KMS-11 (cell line): ENCODE data around the gene SLC5A3.

ENCODE experiments used
- H2AFZ ChIP-seq: fragments of 200-600 bp; sonication (generic); 2 replicates; pipeline ENCODE4 v1.6.1; 2016; ENCODE audit warnings: antibody characterized with exemption, mixed run types, low read depth
- H3K27ac ChIP-seq: fragments of 200-600 bp; sonication (generic); 2 replicates; pipeline ENCODE4 v1.6.1; 2016; ENCODE audit warnings: mild to moderate bottlenecking, mixed run types
- H3K27me3 ChIP-seq: fragments of 200-600 bp; sonication (generic); 2 replicates; pipeline ENCODE4 v1.6.1; 2017; ENCODE audit warnings: mild to moderate bottlenecking, low read depth, mixed run types, moderate library complexity; ENCODE audit not compliant: insufficient read depth
- H3K36me3 ChIP-seq: fragments of 200-600 bp; sonication (generic); 2 replicates; pipeline ENCODE4 v1.6.1; 2017; ENCODE audit warnings: mild to moderate bottlenecking, mixed run types; ENCODE audit not compliant: insufficient read depth
- H3K4me1 ChIP-seq: fragments of 200-600 bp; sonication (generic); 2 replicates; pipeline ENCODE4 v1.6.1; 2016; ENCODE audit warnings: mild to moderate bottlenecking, low read depth, mixed run types; ENCODE audit not compliant: poor library complexity, severe bottlenecking
- H3K4me2 ChIP-seq: fragments of 200-600 bp; sonication (generic); 2 replicates; pipeline ENCODE4 v1.7.0; 2016; ENCODE audit warnings: mild to moderate bottlenecking, mixed run types
- H3K4me3 ChIP-seq: fragments of 200-600 bp; sonication (generic); IDR thresholded peaks from 2 replicates; pipeline ENCODE4 v1.6.1; 2017; ENCODE audit warnings: low read depth, low read length, mixed read lengths; ENCODE audit not compliant: insufficient read depth
- H3K79me2 ChIP-seq: fragments of 200-600 bp; sonication (generic); 2 replicates; pipeline ENCODE4 v1.6.1; 2016; ENCODE audit warnings: low read depth, mixed run types; ENCODE audit not compliant: insufficient read depth
- H3K9ac ChIP-seq: fragments of 200-600 bp; sonication (generic); 2 replicates; pipeline ENCODE4 v1.6.1; 2016; ENCODE audit warnings: mild to moderate bottlenecking, mixed run types
- H4K20me1 ChIP-seq: fragments of 200-600 bp; sonication (generic); 2 replicates; pipeline ENCODE4 v1.6.1; 2016; ENCODE audit warnings: mild to moderate bottlenecking, mixed run types; ENCODE audit not compliant: insufficient read depth
- TF ChIP-seq, protein P1 (sequence below): fragments of 200-600 bp; sonication (generic); conservative IDR thresholded peaks from 2 replicates; pipeline ENCODE4 v1.6.1; 2017; ENCODE audit warnings: low read depth, mild to moderate bottlenecking, antibody characterized with exemption, low read length, moderate library complexity, mixed read lengths

The SLC5A3 gene

DNA sequence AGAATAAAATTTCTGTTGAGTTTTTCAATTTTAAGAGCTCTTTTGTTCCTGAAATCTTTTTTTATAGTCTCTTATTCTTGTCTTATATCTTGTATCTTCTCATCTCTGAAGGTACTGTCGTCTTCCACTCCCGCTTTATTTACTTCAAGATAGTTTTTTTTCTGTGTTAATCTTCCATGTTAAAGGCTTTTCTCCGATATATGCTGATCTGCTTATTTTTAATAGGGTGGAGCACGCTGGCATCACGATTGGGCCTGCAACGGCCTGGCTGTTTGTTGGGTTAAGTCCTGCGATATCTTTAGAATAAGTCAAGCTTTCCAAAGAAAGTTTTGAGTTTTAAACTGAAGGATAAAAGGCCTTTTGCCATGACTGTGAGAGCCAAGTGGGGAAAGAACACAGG lies 35.7 kb downstream of the SLC5A3 start:
- no peak overlapping the region for H3K4me2 ChIP-seq
- H3K4me3 ChIP-seq = no peak overlapping the region
- H3K27ac ChIP-seq = no peak overlapping the region
- H3K27me3 ChIP-seq = no peaks in the 10 kb centered on the region
- TF ChIP-seq, protein P1, sequence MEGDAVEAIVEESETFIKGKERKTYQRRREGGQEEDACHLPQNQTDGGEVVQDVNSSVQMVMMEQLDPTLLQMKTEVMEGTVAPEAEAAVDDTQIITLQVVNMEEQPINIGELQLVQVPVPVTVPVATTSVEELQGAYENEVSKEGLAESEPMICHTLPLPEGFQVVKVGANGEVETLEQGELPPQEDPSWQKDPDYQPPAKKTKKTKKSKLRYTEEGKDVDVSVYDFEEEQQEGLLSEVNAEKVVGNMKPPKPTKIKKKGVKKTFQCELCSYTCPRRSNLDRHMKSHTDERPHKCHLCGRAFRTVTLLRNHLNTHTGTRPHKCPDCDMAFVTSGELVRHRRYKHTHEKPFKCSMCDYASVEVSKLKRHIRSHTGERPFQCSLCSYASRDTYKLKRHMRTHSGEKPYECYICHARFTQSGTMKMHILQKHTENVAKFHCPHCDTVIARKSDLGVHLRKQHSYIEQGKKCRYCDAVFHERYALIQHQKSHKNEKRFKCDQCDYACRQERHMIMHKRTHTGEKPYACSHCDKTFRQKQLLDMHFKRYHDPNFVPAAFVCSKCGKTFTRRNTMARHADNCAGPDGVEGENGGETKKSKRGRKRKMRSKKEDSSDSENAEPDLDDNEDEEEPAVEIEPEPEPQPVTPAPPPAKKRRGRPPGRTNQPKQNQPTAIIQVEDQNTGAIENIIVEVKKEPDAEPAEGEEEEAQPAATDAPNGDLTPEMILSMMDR = no peak
- no peaks in the 10 kb centered on the region for H3K36me3 ChIP-seq
- no peak overlapping the region for H2AFZ ChIP-seq
- H3K4me1 ChIP-seq = no peaks in the 10 kb centered on the region
- H3K9ac ChIP-seq = no peak overlapping the region
- no peaks in the 10 kb centered on the region for H3K79me2 ChIP-seq
- H4K20me1 ChIP-seq = no peaks in the 10 kb centered on the region

DNA sequence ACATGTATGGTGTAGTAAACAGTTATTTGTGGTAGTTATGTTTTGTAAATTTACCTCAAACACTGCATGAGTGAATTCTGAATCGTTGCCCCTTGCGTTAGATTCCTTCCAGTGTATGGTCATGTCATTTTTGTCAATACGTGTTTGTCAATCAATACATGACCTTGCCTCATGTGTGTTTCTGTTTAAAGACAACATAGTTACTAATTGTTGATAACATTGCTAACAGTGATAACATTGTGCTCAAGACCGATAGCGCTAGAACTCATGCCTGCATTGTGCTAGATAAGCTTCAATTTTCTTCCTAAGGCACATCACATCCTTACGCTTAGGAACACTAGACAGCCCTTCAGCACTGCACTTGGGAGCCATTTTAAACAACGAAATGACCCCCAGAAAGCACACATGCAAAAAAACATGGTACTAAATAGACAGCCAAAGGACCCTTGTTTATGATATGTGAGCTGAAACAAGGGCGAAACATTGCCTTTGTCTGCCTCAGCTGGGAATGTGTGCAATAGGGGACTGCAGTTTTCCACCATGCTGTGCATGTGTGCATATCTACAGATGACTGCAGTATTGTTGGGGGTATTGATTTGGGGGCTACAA lies 37.3 kb downstream of the SLC5A3 start:
- H3K27ac ChIP-seq = no peak overlapping the region
- H3K79me2 ChIP-seq = no peaks in the 10 kb centered on the region

DNA sequence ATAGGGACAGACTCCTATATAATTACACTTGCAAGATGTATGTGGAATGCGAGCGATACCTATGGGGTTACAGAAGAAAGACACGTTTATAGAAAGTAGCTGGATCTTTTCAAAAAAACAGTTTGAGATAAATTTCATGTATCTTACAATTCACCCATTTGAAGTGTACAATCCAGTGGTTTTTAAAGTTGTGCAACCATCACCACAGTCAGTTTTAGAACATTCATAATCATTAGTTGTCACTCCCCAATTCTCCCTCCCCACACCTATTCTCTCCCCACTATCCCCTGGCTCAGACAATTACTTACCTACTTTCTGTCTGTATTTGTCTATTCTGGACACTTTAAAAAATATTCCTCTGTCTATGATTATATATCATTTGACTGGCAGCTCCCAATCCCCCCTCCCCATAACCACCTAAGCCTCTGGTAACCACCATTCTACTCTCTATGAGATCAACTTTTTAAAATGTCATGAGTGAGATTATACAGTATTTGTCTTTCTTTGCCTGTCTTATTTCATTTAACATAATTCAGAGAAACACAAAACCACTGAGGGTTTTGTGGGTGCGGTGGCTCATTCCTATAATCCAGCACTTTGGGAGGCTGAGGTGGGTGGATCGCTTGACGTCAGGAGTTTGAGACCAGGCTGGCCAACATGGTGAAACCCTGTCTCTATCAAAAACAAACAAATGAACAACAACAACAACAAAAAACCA lies 39.1 kb downstream of the SLC5A3 start:
- Histone ChIP-seq H3K9ac (no peak overlapping the region), H4K20me1 (no peaks in the 10 kb centered on the region), H3K79me2 (0 out of 2 replicates have a peak, but pooled peaks cover 2% of the 10 kb centered on the region), H3K27me3 (no peaks in the 10 kb centered on the region), H2AFZ (no peak overlapping the region), H3K4me1 (no peaks in the 10 kb centered on the region), H3K4me2 (no peak overlapping the region), H3K36me3 (no peaks in the 10 kb centered on the region), H3K27ac (no peak overlapping the region), H3K4me3 (no peak overlapping the region)
- TF ChIP-seq, protein P1 = no peak

More for the DNA sequence above, 37.3 kb downstream of the SLC5A3 start:
- Histone ChIP-seq H3K4me3 (no peak overlapping the region), H3K4me2 (no peak overlapping the region), H3K9ac (no peak overlapping the region), H3K36me3 (no peaks in the 10 kb centered on the region), H2AFZ (no peak overlapping the region), H3K4me1 (no peaks in the 10 kb centered on the region), H3K27me3 (no peaks in the 10 kb centered on the region), H4K20me1 (no peaks in the 10 kb centered on the region)
- TF ChIP-seq, protein P1 = no peak

DNA sequence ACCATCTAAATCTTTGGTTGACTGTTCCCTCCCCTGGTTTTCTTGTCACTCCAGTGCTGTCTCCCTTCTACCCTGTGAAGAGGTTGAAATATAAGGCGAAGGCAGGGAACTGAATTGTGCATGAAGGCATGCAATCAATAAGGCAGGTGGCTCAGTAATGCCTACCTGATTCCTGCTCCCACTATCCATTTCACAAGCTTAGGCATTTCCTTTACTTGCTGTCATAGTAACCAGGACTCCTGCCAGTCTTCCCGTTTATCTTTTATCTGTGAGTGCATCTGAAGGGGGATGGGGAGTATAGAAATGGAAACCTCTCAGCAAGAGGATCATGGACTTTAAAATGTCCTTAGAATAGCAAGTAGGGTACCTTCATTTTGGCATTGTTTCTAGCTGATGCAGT lies 40.5 kb downstream of the SLC5A3 start:
- Histone ChIP-seq H3K36me3 (no peaks in the 10 kb centered on the region), H3K27me3 (no peaks in the 10 kb centered on the region), H2AFZ (no peak overlapping the region), H3K4me3 (no peak overlapping the region), H3K4me2 (no peak overlapping the region), H3K4me1 (no peaks in the 10 kb centered on the region), H4K20me1 (no peaks in the 10 kb centered on the region), H3K9ac (no peak overlapping the region), H3K79me2 (peaks cover 10% of the 10 kb centered on the region; the same call in 1 of the 2 replicates), H3K27ac (no peak overlapping the region)
- TF ChIP-seq, protein P1 = no peak
